ENCODE results near the gene MTHFD1. TPM values are rescaled to one million over a fixed set of nuclear protein-coding genes. Genes with fewer than 3 reads are reported as not detected.

The MTHFD1 gene
- total and polyA plus RNA-seq, 2 of the 4 experiments (the other 2 are of a cell fraction): 32.2 to 64.9 TPM

DNA sequence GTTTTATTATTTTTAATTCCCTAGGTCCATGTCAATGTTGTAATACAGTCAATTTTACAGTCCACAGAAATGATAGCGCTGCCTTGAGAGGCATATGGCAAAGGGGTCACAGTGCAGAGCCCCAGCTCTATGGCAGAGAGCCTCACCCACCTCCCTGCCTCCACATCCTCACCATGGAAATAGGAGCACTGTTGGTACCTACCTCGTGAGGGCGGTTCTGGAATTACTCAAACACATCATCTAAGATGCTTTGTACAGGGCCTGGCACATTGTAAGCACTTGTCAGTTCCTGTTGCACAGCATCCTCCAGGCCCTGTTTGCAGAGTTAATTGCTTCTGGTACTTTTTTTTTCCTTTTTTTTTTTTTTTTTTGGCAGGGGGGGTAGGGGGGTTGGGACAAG, 73.1 kb downstream of the MTHFD1 start:
- H4K8ac ChIP-seq (ENCODE audit: low read depth in 2 of 2, low read length in 2 of 2): no peak overlapping the region
- no peak overlapping the region for H4K91ac ChIP-seq (ENCODE audit: insufficient read depth, low read depth, low read length)
- H3K4me2 ChIP-seq (ENCODE audit: low read depth, low read length): no peak overlapping the region
- no peak overlapping the region for H2BK20ac ChIP-seq (ENCODE audit: low read depth, low read length)
- dilution Hi-C loops (cut with HindIII; ENCODE audit: low sequenced_read_pairs, unreplicated experiment): no loop called here
- no peak overlapping the region for H3K18ac ChIP-seq (ENCODE audit: low read depth, low read length)
- H2AK9ac ChIP-seq (replicated peaks; ENCODE audit: low read depth, low read length, poor library complexity): no peak overlapping the region
- no CpG with 5 or more reads among the region's 3 CpGs for WGBS, 2 experiments (ENCODE audit: extremely low coverage in 2 of 2, insufficient read length in 1 of 2)
- H3K4me3 ChIP-seq (ENCODE audit: insufficient read depth, low read depth, low read length): no peak overlapping the region
- no peaks in the 10 kb centered on the region; the same call in 1 of the 2 replicates for H3K36me3 ChIP-seq (ENCODE audit: control insufficient read depth, insufficient read depth, low read length)
- H4K20me1 ChIP-seq (ENCODE audit: insufficient read depth, low read length): no peaks in the 10 kb centered on the region
- no peak overlapping the region for H3K27ac ChIP-seq (ENCODE audit: insufficient read depth, low read length)
- ChIA-PET POLR2A (ENCODE audit: unreplicated experiment) (no interaction called here), CTCF (interaction anchor here (0.6 kb wide), 1 partner anchor 27 kb away, joined by 3 read pairs; no protein-coding TSS in a partner anchor)
- DNase-seq (no peak), ATAC-seq (ENCODE audit: low read depth) (no peak)
- intact Hi-C loops (cut with micrococcal nuclease): no loop called here
- H3K9me1 ChIP-seq (ENCODE audit: insufficient read depth, low read length): peaks cover 7% of the 10 kb centered on the region
- TF ChIP-seq CEBPB (IDR thresholded peaks at IDR 0.05; ENCODE audit: low read depth, low read length) (no peak), MAFK (IDR thresholded peaks at IDR 0.05; ENCODE audit: low read depth, low read length) (no peak), BHLHE40 (IDR thresholded peaks at IDR 0.05; ENCODE audit: low read depth, low read length) (no peak), CHD1 (IDR thresholded peaks at IDR 0.05; ENCODE audit: low read depth, low read length) (no peak), MXI1 (IDR thresholded peaks at IDR 0.05; ENCODE audit: borderline replicate concordance, low read depth, low read length) (no peak), RCOR1 (IDR thresholded peaks at IDR 0.05; ENCODE audit: insufficient replicate concordance, low read length) (no peak), RFX5 (IDR thresholded peaks at IDR 0.05; ENCODE audit: low read depth, low read length) (no peak), MAZ (IDR thresholded peaks at IDR 0.05; ENCODE audit: borderline replicate concordance, low read depth, low read length) (no peak), RAD21 (IDR thresholded peaks at IDR 0.05; ENCODE audit: low read length) (no peak)
- TF ChIP-seq, protein P1, sequence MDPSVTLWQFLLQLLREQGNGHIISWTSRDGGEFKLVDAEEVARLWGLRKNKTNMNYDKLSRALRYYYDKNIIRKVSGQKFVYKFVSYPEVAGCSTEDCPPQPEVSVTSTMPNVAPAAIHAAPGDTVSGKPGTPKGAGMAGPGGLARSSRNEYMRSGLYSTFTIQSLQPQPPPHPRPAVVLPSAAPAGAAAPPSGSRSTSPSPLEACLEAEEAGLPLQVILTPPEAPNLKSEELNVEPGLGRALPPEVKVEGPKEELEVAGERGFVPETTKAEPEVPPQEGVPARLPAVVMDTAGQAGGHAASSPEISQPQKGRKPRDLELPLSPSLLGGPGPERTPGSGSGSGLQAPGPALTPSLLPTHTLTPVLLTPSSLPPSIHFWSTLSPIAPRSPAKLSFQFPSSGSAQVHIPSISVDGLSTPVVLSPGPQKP (IDR thresholded peaks at IDR 0.05; ENCODE audit: borderline replicate concordance, low read depth, low read length): no peak
- TF ChIP-seq, protein P2, sequence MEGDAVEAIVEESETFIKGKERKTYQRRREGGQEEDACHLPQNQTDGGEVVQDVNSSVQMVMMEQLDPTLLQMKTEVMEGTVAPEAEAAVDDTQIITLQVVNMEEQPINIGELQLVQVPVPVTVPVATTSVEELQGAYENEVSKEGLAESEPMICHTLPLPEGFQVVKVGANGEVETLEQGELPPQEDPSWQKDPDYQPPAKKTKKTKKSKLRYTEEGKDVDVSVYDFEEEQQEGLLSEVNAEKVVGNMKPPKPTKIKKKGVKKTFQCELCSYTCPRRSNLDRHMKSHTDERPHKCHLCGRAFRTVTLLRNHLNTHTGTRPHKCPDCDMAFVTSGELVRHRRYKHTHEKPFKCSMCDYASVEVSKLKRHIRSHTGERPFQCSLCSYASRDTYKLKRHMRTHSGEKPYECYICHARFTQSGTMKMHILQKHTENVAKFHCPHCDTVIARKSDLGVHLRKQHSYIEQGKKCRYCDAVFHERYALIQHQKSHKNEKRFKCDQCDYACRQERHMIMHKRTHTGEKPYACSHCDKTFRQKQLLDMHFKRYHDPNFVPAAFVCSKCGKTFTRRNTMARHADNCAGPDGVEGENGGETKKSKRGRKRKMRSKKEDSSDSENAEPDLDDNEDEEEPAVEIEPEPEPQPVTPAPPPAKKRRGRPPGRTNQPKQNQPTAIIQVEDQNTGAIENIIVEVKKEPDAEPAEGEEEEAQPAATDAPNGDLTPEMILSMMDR (conservative IDR thresholded peaks at IDR 0.05; ENCODE audit: low read depth, low read length): no peak
- TF ChIP-seq, protein P3, sequence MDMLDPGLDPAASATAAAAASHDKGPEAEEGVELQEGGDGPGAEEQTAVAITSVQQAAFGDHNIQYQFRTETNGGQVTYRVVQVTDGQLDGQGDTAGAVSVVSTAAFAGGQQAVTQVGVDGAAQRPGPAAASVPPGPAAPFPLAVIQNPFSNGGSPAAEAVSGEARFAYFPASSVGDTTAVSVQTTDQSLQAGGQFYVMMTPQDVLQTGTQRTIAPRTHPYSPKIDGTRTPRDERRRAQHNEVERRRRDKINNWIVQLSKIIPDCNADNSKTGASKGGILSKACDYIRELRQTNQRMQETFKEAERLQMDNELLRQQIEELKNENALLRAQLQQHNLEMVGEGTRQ (IDR thresholded peaks at IDR 0.05; ENCODE audit: low read depth, low read length): no peak
- H3K4me1 ChIP-seq (ENCODE audit: control insufficient read depth, insufficient read depth, low read length): peaks cover 1% of the 10 kb centered on the region; the same call in 1 of the 2 replicates
- no peak overlapping the region for H3K9ac ChIP-seq (ENCODE audit: low read depth, low read length)
- H2AK5ac ChIP-seq (ENCODE audit: low read depth, low read length): no peak overlapping the region
- BruUV-seq (replicated peaks): no TSS peak
- H3K56ac ChIP-seq (ENCODE audit: extremely low read depth, insufficient read depth, low read length): no peak overlapping the region
- no peaks in the 10 kb centered on the region for H3K79me1 ChIP-seq (ENCODE audit: low read depth in 1 of 2, low read length in 2 of 2)
- no peaks in the 10 kb centered on the region for H3K9me3 ChIP-seq (ENCODE audit: control insufficient read depth, insufficient read depth, low read length)
- H3K27me3 ChIP-seq (ENCODE audit: control insufficient read depth, insufficient read depth, low read length): no peaks in the 10 kb centered on the region
- no peak overlapping the region for H3K4ac ChIP-seq (ENCODE audit: low read depth, low read length)
- no peak overlapping the region for H4K5ac ChIP-seq (ENCODE audit: low read depth, low read length)
- no peak overlapping the region for H2BK120ac ChIP-seq (ENCODE audit: low read depth, low read length)
- H3K23ac ChIP-seq (ENCODE audit: low read depth, low read length): no peak overlapping the region
- in situ Hi-C loops (cut with MboI; ENCODE audit: low sequenced_read_pairs): no loop called here
- no peak overlapping the region for H2BK5ac ChIP-seq (ENCODE audit: low read depth, low read length, poor library complexity, severe bottlenecking)
- no peak overlapping the region for H2AFZ ChIP-seq (replicated peaks; ENCODE audit: low read length, poor library complexity)
- H2BK15ac ChIP-seq (ENCODE audit: low read depth, low read length): no peak overlapping the region
- H3K14ac ChIP-seq (replicated peaks; ENCODE audit: low read depth, low read length): no peak overlapping the region

Data from IMR-90 (cell line).